ENCODE results near the gene PTPRN2.
"Not testable (repeated sequence)": the region's sequence is repeated elsewhere in the genome, so short reads cannot be mapped to it uniquely, and the experiment has no call there.

Gene PTPRN2

GRCh38 chr7:158316466-158317031 is 271.1 kb downstream of the PTPRN2 start:
- DNase-seq = no peak

- no peak for DNase-seq
These were observed 271.7 kb downstream of the PTPRN2 start for GRCh38 chr7:158315881-158316280.

GRCh38 chr7:158315326-158315725 is 272.3 kb downstream of the PTPRN2 start:
- no peak for DNase-seq

- DNase-seq = no peak
These were observed 273.2 kb downstream of the PTPRN2 start for GRCh38 chr7:158314394-158314793.

- no peak for DNase-seq
These were observed 273.7 kb downstream of the PTPRN2 start for GRCh38 chr7:158313931-158314330.

- DNase-seq = no peak
These were observed 274.8 kb downstream of the PTPRN2 start for GRCh38 chr7:158312789-158313188.

GRCh38 chr7:158311791-158312190 is 275.8 kb downstream of the PTPRN2 start:
- no peak for DNase-seq

- no peak for DNase-seq
These were observed 276.5 kb downstream of the PTPRN2 start for GRCh38 chr7:158310924-158311666.

- no peak for DNase-seq
These were observed 277.5 kb downstream of the PTPRN2 start for GRCh38 chr7:158309868-158310763.

- no peak for DNase-seq
These were observed 279.6 kb downstream of the PTPRN2 start for GRCh38 chr7:158308001-158308400.

- DNase-seq = not testable (repeated sequence)
These were observed 283.6 kb downstream of the PTPRN2 start for GRCh38 chr7:158304072-158304471.

GRCh38 chr7:158303121-158303520 is 284.5 kb downstream of the PTPRN2 start:
- no peak for DNase-seq

- no peak for DNase-seq
These were observed 285.2 kb downstream of the PTPRN2 start for GRCh38 chr7:158302274-158303070.

- DNase-seq = no peak
These were observed 286.4 kb downstream of the PTPRN2 start for GRCh38 chr7:158301207-158301606.

GRCh38 chr7:158300427-158300826 is 287.2 kb downstream of the PTPRN2 start:
- no peak for DNase-seq

- DNase-seq = no peak
These were observed 288.0 kb downstream of the PTPRN2 start for GRCh38 chr7:158299607-158300006.

- DNase-seq = no peak
These were observed 290.9 kb downstream of the PTPRN2 start for GRCh38 chr7:158296798-158297104.

GRCh38 chr7:158295966-158296797 is 291.4 kb downstream of the PTPRN2 start:
- no peak for DNase-seq

GRCh38 chr7:158294468-158295215 is 293.0 kb downstream of the PTPRN2 start:
- not testable (repeated sequence) for DNase-seq

- no peak for DNase-seq
These were observed 294.7 kb downstream of the PTPRN2 start for GRCh38 chr7:158292948-158293347.

GRCh38 chr7:158291998-158292397 is 295.6 kb downstream of the PTPRN2 start:
- DNase-seq = no peak
